Tibial nerve (tissue), 4 donors: ENCODE results near the gene BMERB1. TPM values are rescaled to one million over a fixed set of nuclear protein-coding genes. Genes with fewer than 3 reads are reported as not detected.
"Not testable (repeated sequence)": the region's sequence is repeated elsewhere in the genome, so short reads cannot be mapped to it uniquely, and the experiment has no call there.

Source experiments
- DNase-seq, 2 donors: peaks; one replicate each; pipeline ENCODE4 v3.0.0-alpha.2; 2019; ENCODE audit warnings: low spot score in 2 of 2
- H3K27ac ChIP-seq, 4 donors: fragments of 200-600 bp; sonication (generic) in 3 of 4; one replicate each; pipeline ENCODE4 v1.5.1; 2017 to 2019; ENCODE audit warnings: mild to moderate bottlenecking in 1 of 4
- H3K27me3 ChIP-seq, 2 donors: fragments of 200-600 bp; sonication (generic) in 1 of 2; one replicate each; pipeline versions ENCODE4 v1.5.1 to v1.6.0; 2017 to 2019
- H3K36me3 ChIP-seq, 3 donors: fragments of 200-600 bp; sonication (generic); one replicate each; pipeline ENCODE4 v1.5.1; 2018 to 2019
- H3K4me1 ChIP-seq, 4 donors: fragments of 200-600 bp; sonication (generic) in 3 of 4; one replicate each; pipeline ENCODE4 v1.5.1; 2017 to 2019
- H3K4me3 ChIP-seq, 4 donors: fragments of 200-600 bp; sonication (generic) in 3 of 4; one replicate each; pipeline ENCODE4 v1.5.1; 2017 to 2019; ENCODE audit warnings: mild to moderate bottlenecking in 1 of 4, moderate library complexity in 1 of 4
- H3K9me3 ChIP-seq, 4 donors: fragments of 200-600 bp; sonication (generic) in 3 of 4; one replicate each; pipeline ENCODE4 v1.5.1; 2017 to 2019
- EP300 ChIP-seq, 2 donors: sonication (generic); formaldehyde crosslinking; IDR thresholded peaks; one replicate each; pipeline ENCODE4 v1.6.1; 2017; ENCODE audit warnings: antibody characterized with exemption in 2 of 2, mild to moderate bottlenecking in 1 of 2
- POLR2A ChIP-seq, 2 donors: fragments of 450-650 bp; IDR thresholded peaks; one replicate each; pipeline ENCODE4 v1.6.1; 2017; ENCODE audit warnings: antibody characterized with exemption in 2 of 2, mild to moderate bottlenecking in 2 of 2, moderate library complexity in 2 of 2
- WGBS, 2 donors: methylation state at CpG; one replicate each; pipeline ENCODE4 v1.1.5; 2018; 5-methylcytosine and 5-hydroxymethylcytosine counted together
- total RNA-seq, 4 donors: library from RNA; depleted of rRNA; stranded (reverse); fragments of >200 nt; gene quantifications; one replicate each; pipeline ENCODE4 v1.1.0, GENCODE V29; 2016
- TF ChIP-seq, protein P1 (sequence below), 5 experiments: fragments of 200-600 bp in 3 of 5; fragments of 450-650 bp in 2 of 5; sonication (generic) in 3 of 5; IDR thresholded peaks; one replicate each; pipeline ENCODE4 v1.5.1; 2016 to 2019; ENCODE audit warnings: antibody characterized with exemption in 5 of 5, mild to moderate bottlenecking in 3 of 5, moderate library complexity in 2 of 5

The BMERB1 gene
- total RNA-seq, 4 donors from 2014 or later: 42.9 to 85.9 (median 54.8) TPM

- WGBS, 2 donors: 85 to 87% methylated on average over 6 of the region's 6 CpGs
- H3K4me1 ChIP-seq: peaks cover 0 to 10% (median 4%) of the 10 kb centered on the region in 4 donors
- H3K27me3 ChIP-seq: no peaks in the 10 kb centered on the region
- no peaks in the 10 kb centered on the region for H3K9me3 ChIP-seq
- no peak overlapping the region for H3K27ac ChIP-seq
- no peak for DNase-seq
- H3K4me3 ChIP-seq: no peak overlapping the region
- H3K36me3 ChIP-seq: peaks cover 0 to 32% (median 0%) of the 10 kb centered on the region in 3 donors
- TF ChIP-seq, protein P1, sequence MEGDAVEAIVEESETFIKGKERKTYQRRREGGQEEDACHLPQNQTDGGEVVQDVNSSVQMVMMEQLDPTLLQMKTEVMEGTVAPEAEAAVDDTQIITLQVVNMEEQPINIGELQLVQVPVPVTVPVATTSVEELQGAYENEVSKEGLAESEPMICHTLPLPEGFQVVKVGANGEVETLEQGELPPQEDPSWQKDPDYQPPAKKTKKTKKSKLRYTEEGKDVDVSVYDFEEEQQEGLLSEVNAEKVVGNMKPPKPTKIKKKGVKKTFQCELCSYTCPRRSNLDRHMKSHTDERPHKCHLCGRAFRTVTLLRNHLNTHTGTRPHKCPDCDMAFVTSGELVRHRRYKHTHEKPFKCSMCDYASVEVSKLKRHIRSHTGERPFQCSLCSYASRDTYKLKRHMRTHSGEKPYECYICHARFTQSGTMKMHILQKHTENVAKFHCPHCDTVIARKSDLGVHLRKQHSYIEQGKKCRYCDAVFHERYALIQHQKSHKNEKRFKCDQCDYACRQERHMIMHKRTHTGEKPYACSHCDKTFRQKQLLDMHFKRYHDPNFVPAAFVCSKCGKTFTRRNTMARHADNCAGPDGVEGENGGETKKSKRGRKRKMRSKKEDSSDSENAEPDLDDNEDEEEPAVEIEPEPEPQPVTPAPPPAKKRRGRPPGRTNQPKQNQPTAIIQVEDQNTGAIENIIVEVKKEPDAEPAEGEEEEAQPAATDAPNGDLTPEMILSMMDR (IDR thresholded peaks at IDR 0.05): no peak
- TF ChIP-seq POLR2A (IDR thresholded peaks at IDR 0.05) (no peak), EP300 (IDR thresholded peaks at IDR 0.05) (no peak)
These were observed 137.2 kb downstream of the BMERB1 start for GRCh38 chr16:15571557-15571956.

- no peaks in the 10 kb centered on the region for H3K9me3 ChIP-seq
- no peak for DNase-seq
- 43 to 60% methylated on average over 9 of the region's 9 CpGs for WGBS, 2 donors
- H3K4me1 ChIP-seq: peaks cover 0 to 10% (median 4%) of the 10 kb centered on the region in 4 donors
- H3K27ac ChIP-seq: no peak overlapping the region
- TF ChIP-seq EP300 (IDR thresholded peaks at IDR 0.05) (peak in 1 of 2 donors; percentile 21), POLR2A (IDR thresholded peaks at IDR 0.05) (no peak)
- TF ChIP-seq, protein P1 (IDR thresholded peaks at IDR 0.05): no peak
- H3K4me3 ChIP-seq: no peak overlapping the region
- H3K36me3 ChIP-seq: peaks cover 0 to 32% (median 0%) of the 10 kb centered on the region in 3 donors
- no peaks in the 10 kb centered on the region for H3K27me3 ChIP-seq
These were observed 138.1 kb downstream of the BMERB1 start for GRCh38 chr16:15572329-15573001.

- Histone ChIP-seq H3K4me3 (no peak overlapping the region), H3K27me3 (no peaks in the 10 kb centered on the region), H3K27ac (no peak overlapping the region), H3K36me3 (peaks cover 0 to 30% (median 0%) of the 10 kb centered on the region in 3 donors), H3K4me1 (peaks cover 0 to 10% (median 4%) of the 10 kb centered on the region in 4 donors), H3K9me3 (no peaks in the 10 kb centered on the region)
- no peak for TF ChIP-seq POLR2A (IDR thresholded peaks at IDR 0.05)
- TF ChIP-seq, protein P1 (IDR thresholded peaks at IDR 0.05): no peak
- no peak for TF ChIP-seq EP300 (IDR thresholded peaks at IDR 0.05)
- DNase-seq: no peak
- 78 to 80% methylated on average over 7 of the region's 7 CpGs for WGBS, 2 donors
These were observed 139.0 kb downstream of the BMERB1 start for GRCh38 chr16:15573274-15573895.

- peaks cover 0 to 30% (median 0%) of the 10 kb centered on the region in 3 donors for H3K36me3 ChIP-seq
- not testable (repeated sequence) for DNase-seq, H3K9me3 ChIP-seq, H3K27ac ChIP-seq, H3K4me3 ChIP-seq, H3K27me3 ChIP-seq
- peaks cover 0 to 10% (median 4%) of the 10 kb centered on the region in 4 donors for H3K4me1 ChIP-seq
- WGBS, 2 donors: 93 to 94% methylated on average over 11 of the region's 11 CpGs
These were observed 139.7 kb downstream of the BMERB1 start for GRCh38 chr16:15573896-15574613.

DNA sequence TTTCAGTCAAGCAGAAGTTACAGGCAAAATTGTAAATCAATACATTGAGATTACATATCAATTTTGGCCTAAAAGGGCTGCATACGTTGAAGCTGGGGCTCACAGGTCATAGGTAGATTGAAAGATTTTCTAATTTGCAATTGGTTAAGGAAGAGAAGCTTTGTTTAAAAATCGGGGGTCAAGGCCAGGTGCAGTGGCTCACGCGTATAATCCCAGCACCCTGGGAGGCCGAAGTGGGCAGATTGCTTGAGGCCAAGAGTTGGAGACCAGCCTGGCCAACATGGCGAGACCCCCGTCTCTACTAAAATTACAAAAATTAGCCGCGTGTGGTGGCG, 140.2 kb downstream of the BMERB1 start:
- Histone ChIP-seq H3K36me3 (peaks cover 0 to 30% (median 0%) of the 10 kb centered on the region in 3 donors), H3K4me3 (no peak overlapping the region), H3K27ac (no peak overlapping the region), H3K27me3 (no peaks in the 10 kb centered on the region), H3K9me3 (no peaks in the 10 kb centered on the region), H3K4me1 (peaks cover 0 to 10% (median 4%) of the 10 kb centered on the region in 4 donors)
- WGBS, 2 donors: 93 to 95% methylated on average over 10 of the region's 10 CpGs
- TF ChIP-seq POLR2A (IDR thresholded peaks at IDR 0.05) (no peak), EP300 (IDR thresholded peaks at IDR 0.05) (no peak)
- TF ChIP-seq, protein P1 (IDR thresholded peaks at IDR 0.05): no peak
- DNase-seq: no peak
